DOHH2 (cell line): ENCODE data around the gene GANAB.

Experiments used
- EZH2phosphoT487 ChIP-seq: fragments of 200-600 bp; sonication (generic); IDR thresholded peaks from 2 replicates; pipeline ENCODE4 v1.6.1; 2017; ENCODE audit warnings: borderline replicate concordance, mild to moderate bottlenecking, antibody characterized with exemption, low read length, moderate library complexity, mixed read lengths
- TF ChIP-seq, protein P1 (sequence below): fragments of 200-600 bp; sonication (generic); IDR thresholded peaks from one replicate; pipeline ENCODE4 v1.5.1; 2014; ENCODE audit warnings: antibody characterized with exemption, mild to moderate bottlenecking, low read depth, low read length; ENCODE audit not compliant: poor library complexity, severe bottlenecking

DNA sequence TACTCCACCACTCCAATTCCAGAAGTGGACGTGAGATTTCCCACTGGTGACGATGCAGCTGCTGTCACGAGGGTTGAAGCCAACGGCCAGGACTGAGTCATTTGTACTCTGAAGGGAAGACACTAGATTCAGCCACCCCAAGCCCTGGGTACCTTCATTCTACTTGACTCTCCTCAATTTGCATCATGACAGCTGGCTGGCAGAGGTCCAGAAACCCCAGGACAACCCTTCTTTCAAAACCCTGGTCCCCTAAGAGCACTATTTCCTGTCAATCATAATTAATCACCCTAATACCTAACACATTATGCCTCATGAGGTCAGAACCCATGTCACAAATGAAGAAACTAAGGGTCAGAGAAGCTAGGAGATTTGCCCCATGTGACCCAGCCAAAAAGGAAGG lies 38.7 kb downstream of the GANAB start:
- TF ChIP-seq, protein P1, sequence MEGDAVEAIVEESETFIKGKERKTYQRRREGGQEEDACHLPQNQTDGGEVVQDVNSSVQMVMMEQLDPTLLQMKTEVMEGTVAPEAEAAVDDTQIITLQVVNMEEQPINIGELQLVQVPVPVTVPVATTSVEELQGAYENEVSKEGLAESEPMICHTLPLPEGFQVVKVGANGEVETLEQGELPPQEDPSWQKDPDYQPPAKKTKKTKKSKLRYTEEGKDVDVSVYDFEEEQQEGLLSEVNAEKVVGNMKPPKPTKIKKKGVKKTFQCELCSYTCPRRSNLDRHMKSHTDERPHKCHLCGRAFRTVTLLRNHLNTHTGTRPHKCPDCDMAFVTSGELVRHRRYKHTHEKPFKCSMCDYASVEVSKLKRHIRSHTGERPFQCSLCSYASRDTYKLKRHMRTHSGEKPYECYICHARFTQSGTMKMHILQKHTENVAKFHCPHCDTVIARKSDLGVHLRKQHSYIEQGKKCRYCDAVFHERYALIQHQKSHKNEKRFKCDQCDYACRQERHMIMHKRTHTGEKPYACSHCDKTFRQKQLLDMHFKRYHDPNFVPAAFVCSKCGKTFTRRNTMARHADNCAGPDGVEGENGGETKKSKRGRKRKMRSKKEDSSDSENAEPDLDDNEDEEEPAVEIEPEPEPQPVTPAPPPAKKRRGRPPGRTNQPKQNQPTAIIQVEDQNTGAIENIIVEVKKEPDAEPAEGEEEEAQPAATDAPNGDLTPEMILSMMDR, result no peak
- TF ChIP-seq EZH2phosphoT487, result no peak
